Measurements from ENCODE around the gene NCEH1. TPM values are rescaled to one million over a fixed set of nuclear protein-coding genes. Genes with fewer than 3 reads are reported as not detected.

The NCEH1 gene
- total RNA-seq, 2 donors from 2014 or later: 7.1 to 22.7 TPM

DNA sequence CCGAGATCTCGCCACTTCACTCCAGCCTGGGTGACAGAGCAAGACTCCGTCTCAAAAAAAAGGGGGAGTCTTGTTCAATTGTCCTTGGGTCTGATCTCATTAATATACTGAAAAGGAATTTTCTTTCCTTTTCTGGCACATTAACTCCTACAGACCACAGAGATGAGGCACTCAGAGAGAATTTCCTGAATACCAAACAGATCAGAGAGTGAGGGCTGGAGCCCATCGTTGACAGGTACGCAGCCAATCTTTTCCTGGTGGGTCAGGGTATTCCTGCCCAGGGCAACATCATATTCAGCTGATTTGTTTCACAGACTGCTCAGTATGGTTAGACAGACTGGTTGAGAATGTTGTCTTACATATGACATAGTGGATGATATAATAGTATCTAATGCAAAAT, 104.8 kb downstream of the NCEH1 start:
- Histone ChIP-seq H3K9me3 (no peaks in the 10 kb centered on the region), H3K27ac (no peak overlapping the region), H3K4me1 (ENCODE audit: control insufficient read depth in 1 of 2, low read depth in 2 of 2) (peaks cover 12 to 21% of the 10 kb centered on the region in 2 donors), H3K36me3 (no peaks in the 10 kb centered on the region), H3K4me3 (no peak overlapping the region), H3K27me3 (replicated peaks; ENCODE audit: insufficient read depth) (no peaks in the 10 kb centered on the region)
- ATAC-seq (ENCODE audit: insufficient number of reproducible peaks, low FRiP score, low read depth) (no peak), DNase-seq (ENCODE audit: low spot score) (no peak)
- TF ChIP-seq, protein P1, sequence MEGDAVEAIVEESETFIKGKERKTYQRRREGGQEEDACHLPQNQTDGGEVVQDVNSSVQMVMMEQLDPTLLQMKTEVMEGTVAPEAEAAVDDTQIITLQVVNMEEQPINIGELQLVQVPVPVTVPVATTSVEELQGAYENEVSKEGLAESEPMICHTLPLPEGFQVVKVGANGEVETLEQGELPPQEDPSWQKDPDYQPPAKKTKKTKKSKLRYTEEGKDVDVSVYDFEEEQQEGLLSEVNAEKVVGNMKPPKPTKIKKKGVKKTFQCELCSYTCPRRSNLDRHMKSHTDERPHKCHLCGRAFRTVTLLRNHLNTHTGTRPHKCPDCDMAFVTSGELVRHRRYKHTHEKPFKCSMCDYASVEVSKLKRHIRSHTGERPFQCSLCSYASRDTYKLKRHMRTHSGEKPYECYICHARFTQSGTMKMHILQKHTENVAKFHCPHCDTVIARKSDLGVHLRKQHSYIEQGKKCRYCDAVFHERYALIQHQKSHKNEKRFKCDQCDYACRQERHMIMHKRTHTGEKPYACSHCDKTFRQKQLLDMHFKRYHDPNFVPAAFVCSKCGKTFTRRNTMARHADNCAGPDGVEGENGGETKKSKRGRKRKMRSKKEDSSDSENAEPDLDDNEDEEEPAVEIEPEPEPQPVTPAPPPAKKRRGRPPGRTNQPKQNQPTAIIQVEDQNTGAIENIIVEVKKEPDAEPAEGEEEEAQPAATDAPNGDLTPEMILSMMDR (IDR thresholded peaks at IDR 0.05): no peak

DNA sequence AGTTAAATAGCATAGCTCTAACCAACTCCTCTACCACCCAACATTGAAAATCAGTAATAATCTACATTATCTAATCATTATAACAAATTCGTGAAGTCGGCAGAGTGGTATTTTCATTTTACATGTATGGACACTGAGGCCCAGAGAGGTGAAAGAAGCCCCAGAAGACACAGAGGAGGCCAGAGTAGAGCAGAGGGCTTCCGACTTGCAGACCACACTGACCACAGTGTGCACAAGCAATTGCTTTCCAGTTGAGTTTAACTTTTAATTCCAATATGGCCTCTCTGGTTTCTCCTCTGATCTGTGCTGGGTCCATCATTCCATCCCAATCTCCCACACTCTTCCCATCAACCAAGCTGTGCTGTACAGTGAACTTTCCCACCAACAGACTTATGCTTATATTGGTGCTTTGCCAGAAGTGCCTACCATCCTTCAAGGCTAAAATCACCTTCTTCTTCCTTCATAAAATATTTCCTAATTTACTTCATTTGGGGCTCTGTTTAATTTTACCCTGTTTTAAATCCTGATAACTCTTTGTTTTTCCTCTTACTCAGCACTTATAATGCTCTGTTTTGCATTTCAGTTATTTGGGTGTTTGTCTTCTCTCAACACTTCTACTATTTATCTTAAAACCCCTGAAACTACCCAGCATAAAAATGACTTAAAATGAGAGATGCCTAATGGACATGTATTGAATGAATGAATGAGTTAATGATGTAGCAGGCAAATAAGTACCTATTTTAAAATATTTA, 105.8 kb downstream of the NCEH1 start:
- DNase-seq (ENCODE audit: low spot score): no peak
- H3K9me3 ChIP-seq: no peaks in the 10 kb centered on the region

DNA sequence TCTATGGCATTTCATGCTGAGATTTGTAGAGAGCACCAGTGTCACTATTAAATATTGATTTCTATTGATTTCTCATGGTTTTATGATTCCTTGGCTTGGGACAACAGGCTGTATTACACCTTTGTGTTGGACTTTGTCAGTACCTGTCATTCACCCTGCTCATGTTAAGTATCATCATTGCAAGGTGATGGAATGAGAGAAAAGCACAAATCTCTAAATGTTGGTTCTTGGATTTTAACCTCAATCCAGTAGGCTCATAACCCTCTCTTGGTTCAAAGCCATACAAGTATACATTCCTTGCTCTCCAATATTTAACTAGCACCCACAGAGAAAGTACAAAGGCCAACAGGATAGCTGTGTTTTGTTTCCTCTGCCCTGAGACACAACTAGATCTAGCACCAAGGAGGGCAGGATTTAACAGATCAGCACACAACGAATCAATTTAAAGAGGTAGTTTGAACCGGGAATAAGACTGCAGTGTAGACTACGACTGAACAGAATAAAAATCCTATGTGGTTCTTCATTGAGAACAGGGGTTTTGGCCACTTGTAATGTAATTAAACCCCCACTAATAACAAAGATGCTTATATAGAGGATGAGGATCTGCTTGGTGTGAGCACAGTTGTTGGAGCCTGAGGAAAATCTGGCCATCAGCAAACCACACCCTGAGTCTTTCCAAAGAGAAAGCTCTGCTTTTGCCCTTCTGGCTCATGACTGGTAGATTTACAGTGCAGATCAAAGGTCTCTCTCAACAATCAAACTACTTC, 109.6 kb downstream of the NCEH1 start:
- Histone ChIP-seq H3K9me3 (no peaks in the 10 kb centered on the region), H3K36me3 (no peaks in the 10 kb centered on the region), H3K4me3 (no peak overlapping the region), H3K4me1 (ENCODE audit: control insufficient read depth in 1 of 2, low read depth in 2 of 2) (no peaks in the 10 kb centered on the region), H3K27me3 (replicated peaks; ENCODE audit: insufficient read depth) (no peaks in the 10 kb centered on the region), H3K27ac (no peak overlapping the region)
- TF ChIP-seq, protein P1 (IDR thresholded peaks at IDR 0.05): no peak
- ATAC-seq (ENCODE audit: insufficient number of reproducible peaks, low FRiP score, low read depth) (no peak), DNase-seq (ENCODE audit: low spot score) (no peak)

More for the DNA sequence above, 105.8 kb downstream of the NCEH1 start:
- Histone ChIP-seq H3K4me3 (no peak overlapping the region), H3K4me1 (ENCODE audit: control insufficient read depth in 1 of 2, low read depth in 2 of 2) (peaks cover 12 to 21% of the 10 kb centered on the region in 2 donors), H3K27ac (no peak overlapping the region), H3K36me3 (no peaks in the 10 kb centered on the region), H3K27me3 (replicated peaks; ENCODE audit: insufficient read depth) (no peaks in the 10 kb centered on the region)
- no peak for ATAC-seq (ENCODE audit: insufficient number of reproducible peaks, low FRiP score, low read depth)
- TF ChIP-seq, protein P1 (IDR thresholded peaks at IDR 0.05): no peak

DNA sequence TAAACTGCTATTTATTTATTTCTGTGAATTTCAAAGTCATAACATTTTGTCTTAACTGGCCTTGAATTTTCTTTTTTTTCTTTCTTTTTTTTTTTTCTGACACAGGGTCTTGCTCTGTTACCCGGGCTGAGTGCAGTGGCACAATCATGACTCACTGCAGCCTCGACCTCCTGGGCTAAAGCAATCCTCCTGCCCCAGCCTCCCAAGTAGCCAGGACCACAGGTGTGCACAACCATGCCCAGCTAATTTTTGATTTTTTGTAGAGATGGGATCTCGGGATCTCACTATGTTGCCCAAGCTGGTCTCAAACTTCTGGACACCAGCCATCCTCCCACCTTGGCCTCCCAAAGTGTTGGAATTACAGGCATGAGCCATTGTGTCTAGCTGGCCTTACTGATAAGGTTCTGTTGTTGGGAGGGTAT, 110.2 kb downstream of the NCEH1 start:
- Histone ChIP-seq H3K27ac (no peak overlapping the region), H3K36me3 (no peaks in the 10 kb centered on the region), H3K4me3 (no peak overlapping the region), H3K9me3 (no peaks in the 10 kb centered on the region), H3K4me1 (ENCODE audit: control insufficient read depth in 1 of 2, low read depth in 2 of 2) (peaks cover under 1 to 1% of the 10 kb centered on the region in 2 donors), H3K27me3 (replicated peaks; ENCODE audit: insufficient read depth) (no peaks in the 10 kb centered on the region)
- DNase-seq (ENCODE audit: low spot score) (no peak), ATAC-seq (ENCODE audit: insufficient number of reproducible peaks, low FRiP score, low read depth) (no peak)
- TF ChIP-seq, protein P1 (IDR thresholded peaks at IDR 0.05): no peak

DNA sequence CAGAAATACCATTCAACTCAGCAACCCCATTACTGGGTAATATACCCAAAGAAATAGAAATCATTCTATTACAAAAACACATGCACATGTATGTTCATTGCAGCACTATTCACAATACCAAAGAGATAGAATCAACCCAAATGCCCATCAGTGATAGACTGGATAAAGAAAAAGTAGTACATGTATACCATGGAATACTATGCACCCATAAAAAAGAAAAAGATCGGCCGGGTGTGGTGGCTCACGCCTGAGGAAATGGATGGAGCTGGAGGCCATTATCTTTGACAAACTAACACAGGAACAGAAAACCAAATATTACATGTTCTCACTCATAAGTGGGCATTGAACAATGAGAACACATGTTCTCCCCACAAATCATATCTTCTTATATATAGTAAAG, 112.0 kb downstream of the NCEH1 start:
- H3K27me3 ChIP-seq (replicated peaks; ENCODE audit: insufficient read depth): no peaks in the 10 kb centered on the region
- peaks cover 10 to 16% of the 10 kb centered on the region in 2 donors for H3K4me1 ChIP-seq (ENCODE audit: control insufficient read depth in 1 of 2, low read depth in 2 of 2)
- no peak overlapping the region for H3K27ac ChIP-seq
- no peak overlapping the region for H3K4me3 ChIP-seq
- DNase-seq (ENCODE audit: low spot score) (no peak), ATAC-seq (ENCODE audit: insufficient number of reproducible peaks, low FRiP score, low read depth) (no peak)
- no peaks in the 10 kb centered on the region for H3K9me3 ChIP-seq
- H3K36me3 ChIP-seq: no peaks in the 10 kb centered on the region
- TF ChIP-seq, protein P1 (IDR thresholded peaks at IDR 0.05): no peak
